ENCODE measurements around the gene HIVEP3. TPM values are rescaled to one million over a fixed set of nuclear protein-coding genes. Genes with fewer than 3 reads are reported as not detected.

HIVEP3 gene
- total RNA-seq, 1 experiment from 2014 or later: 6.0 TPM

DNA sequence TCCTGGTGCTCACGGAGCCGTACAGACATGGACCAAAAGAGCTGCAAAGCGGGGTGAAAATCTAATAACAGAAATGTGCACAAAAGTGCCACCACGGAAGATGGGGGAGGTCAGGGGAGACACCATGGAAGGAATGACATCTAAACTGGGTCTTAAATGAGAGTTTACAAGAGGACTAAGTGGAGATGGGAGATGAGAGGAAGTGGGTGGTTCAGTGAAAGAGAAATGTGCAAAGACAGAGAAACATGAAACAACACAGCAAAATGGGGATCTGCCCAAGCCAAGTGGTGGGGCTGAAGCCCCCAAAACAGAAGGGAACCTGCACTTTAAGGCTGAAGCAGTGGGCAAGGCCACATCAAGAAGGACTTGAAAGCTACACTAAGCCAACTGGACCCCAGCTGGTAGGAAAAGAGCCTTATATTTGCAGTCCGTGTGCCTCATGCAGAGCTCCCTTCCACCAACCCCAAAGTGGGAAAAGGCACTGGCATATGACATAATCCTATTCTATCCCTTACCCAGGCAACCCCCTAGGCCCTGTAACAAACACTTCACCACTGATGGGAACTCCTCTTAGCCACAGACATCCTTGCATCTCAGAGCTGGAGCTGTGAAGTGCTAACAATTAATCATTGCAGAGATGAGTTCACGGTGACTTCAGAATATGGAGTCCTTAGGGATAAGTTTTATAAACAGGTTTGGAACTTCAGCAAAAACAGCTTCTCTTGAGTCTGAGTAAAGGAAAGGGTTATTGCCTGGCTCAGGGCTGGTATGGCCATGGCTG, 235.7 kb downstream of the HIVEP3 start:
- TF ChIP-seq, protein P1, sequence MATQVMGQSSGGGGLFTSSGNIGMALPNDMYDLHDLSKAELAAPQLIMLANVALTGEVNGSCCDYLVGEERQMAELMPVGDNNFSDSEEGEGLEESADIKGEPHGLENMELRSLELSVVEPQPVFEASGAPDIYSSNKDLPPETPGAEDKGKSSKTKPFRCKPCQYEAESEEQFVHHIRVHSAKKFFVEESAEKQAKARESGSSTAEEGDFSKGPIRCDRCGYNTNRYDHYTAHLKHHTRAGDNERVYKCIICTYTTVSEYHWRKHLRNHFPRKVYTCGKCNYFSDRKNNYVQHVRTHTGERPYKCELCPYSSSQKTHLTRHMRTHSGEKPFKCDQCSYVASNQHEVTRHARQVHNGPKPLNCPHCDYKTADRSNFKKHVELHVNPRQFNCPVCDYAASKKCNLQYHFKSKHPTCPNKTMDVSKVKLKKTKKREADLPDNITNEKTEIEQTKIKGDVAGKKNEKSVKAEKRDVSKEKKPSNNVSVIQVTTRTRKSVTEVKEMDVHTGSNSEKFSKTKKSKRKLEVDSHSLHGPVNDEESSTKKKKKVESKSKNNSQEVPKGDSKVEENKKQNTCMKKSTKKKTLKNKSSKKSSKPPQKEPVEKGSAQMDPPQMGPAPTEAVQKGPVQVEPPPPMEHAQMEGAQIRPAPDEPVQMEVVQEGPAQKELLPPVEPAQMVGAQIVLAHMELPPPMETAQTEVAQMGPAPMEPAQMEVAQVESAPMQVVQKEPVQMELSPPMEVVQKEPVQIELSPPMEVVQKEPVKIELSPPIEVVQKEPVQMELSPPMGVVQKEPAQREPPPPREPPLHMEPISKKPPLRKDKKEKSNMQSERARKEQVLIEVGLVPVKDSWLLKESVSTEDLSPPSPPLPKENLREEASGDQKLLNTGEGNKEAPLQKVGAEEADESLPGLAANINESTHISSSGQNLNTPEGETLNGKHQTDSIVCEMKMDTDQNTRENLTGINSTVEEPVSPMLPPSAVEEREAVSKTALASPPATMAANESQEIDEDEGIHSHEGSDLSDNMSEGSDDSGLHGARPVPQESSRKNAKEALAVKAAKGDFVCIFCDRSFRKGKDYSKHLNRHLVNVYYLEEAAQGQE (IDR thresholded peaks at IDR 0.05; ENCODE audit: insufficient read depth in 1 of 2, low read depth in 2 of 2, low read length in 1 of 2): no peak
- TF ChIP-seq TCF7L2 (IDR thresholded peaks at IDR 0.05; ENCODE audit: low read depth, low read length) (no peak), SIN3A (IDR thresholded peaks at IDR 0.05; ENCODE audit: borderline replicate concordance, insufficient read depth, low read depth, low read length) (no peak), POLR2AphosphoS5 (IDR thresholded peaks at IDR 0.05; ENCODE audit: low read depth, low read length) (no peak)
- TF ChIP-seq, protein P2, sequence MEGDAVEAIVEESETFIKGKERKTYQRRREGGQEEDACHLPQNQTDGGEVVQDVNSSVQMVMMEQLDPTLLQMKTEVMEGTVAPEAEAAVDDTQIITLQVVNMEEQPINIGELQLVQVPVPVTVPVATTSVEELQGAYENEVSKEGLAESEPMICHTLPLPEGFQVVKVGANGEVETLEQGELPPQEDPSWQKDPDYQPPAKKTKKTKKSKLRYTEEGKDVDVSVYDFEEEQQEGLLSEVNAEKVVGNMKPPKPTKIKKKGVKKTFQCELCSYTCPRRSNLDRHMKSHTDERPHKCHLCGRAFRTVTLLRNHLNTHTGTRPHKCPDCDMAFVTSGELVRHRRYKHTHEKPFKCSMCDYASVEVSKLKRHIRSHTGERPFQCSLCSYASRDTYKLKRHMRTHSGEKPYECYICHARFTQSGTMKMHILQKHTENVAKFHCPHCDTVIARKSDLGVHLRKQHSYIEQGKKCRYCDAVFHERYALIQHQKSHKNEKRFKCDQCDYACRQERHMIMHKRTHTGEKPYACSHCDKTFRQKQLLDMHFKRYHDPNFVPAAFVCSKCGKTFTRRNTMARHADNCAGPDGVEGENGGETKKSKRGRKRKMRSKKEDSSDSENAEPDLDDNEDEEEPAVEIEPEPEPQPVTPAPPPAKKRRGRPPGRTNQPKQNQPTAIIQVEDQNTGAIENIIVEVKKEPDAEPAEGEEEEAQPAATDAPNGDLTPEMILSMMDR (IDR thresholded peaks at IDR 0.05): no peak
- no peaks in the 10 kb centered on the region for H3K36me3 ChIP-seq (ENCODE audit: control insufficient read depth, insufficient read depth, low read length)
- no peak overlapping the region for H3K4me3 ChIP-seq (ENCODE audit: low read depth in 2 of 2, low read length in 2 of 2)
- H3K27ac ChIP-seq (ENCODE audit: low read length): no peak overlapping the region
- no peaks in the 10 kb centered on the region for H3K4me1 ChIP-seq (ENCODE audit: control insufficient read depth, insufficient read depth, low read length)
- POLR2A ChIA-PET: interaction anchor here (0.6 kb wide), 1 partner anchor 267 kb away, joined by 7 read pairs; no protein-coding TSS in a partner anchor
- in situ Hi-C loops (cut with HindIII; ENCODE audit: low pct_unique_long_range_greater_than_20kb, low sequenced_read_pairs) (no loop called here), intact Hi-C loops (cut with micrococcal nuclease; ENCODE audit: unreplicated experiment) (no loop called here)
- no peaks in the 10 kb centered on the region for H3K9me3 ChIP-seq (ENCODE audit: control insufficient read depth, insufficient read depth, low read depth, low read length)
- no peaks in the 10 kb centered on the region for H3K27me3 ChIP-seq (ENCODE audit: control insufficient read depth, insufficient read depth, low read length)
- no peak for DNase-seq (ENCODE audit: low read depth, low spot score)
- BruUV-seq (replicated peaks): no TSS peak
- ATAC-seq: no peak
- CTCF ChIA-PET: no interaction called here

DNA sequence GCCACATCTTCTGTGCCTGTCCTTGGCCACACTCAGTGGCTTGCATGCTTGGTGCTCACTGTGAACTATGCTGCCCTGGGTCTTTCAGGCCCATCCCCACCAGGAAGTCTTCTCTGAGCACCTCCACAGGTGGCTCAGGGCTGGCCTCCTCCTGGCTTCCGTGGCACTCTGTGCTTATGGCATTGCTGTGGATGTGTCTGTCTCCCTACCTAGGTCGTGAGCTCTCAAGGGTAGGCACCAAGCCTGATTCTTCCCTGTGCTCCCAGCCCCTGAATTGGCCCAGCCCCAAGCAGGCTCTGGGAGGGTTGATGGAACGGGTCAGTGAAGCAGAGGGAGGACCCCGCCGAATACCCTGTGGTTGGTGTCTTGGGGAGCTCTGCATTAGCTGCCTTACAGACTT, 236.6 kb downstream of the HIVEP3 start:
- ChIA-PET POLR2A (interaction anchor here (0.6 kb wide), 1 partner anchor 266 kb away, joined by 7 read pairs; no protein-coding TSS in a partner anchor), CTCF (no interaction called here)
- intact Hi-C loops (cut with micrococcal nuclease; ENCODE audit: unreplicated experiment) (no loop called here), in situ Hi-C loops (cut with HindIII; ENCODE audit: low pct_unique_long_range_greater_than_20kb, low sequenced_read_pairs) (no loop called here)
- no peak overlapping the region for H3K4me3 ChIP-seq (ENCODE audit: low read depth in 2 of 2, low read length in 2 of 2)
- no peaks in the 10 kb centered on the region for H3K27me3 ChIP-seq (ENCODE audit: control insufficient read depth, insufficient read depth, low read length)
- H3K36me3 ChIP-seq (ENCODE audit: control insufficient read depth, insufficient read depth, low read length): no peaks in the 10 kb centered on the region
- ATAC-seq (no peak), DNase-seq (ENCODE audit: low read depth, low spot score) (no peak)
- H3K27ac ChIP-seq (ENCODE audit: low read length): no peak overlapping the region
- TF ChIP-seq, protein P2 (IDR thresholded peaks at IDR 0.05): no peak
- TF ChIP-seq SIN3A (IDR thresholded peaks at IDR 0.05; ENCODE audit: borderline replicate concordance, insufficient read depth, low read depth, low read length) (no peak), POLR2AphosphoS5 (IDR thresholded peaks at IDR 0.05; ENCODE audit: low read depth, low read length) (no peak), TCF7L2 (IDR thresholded peaks at IDR 0.05; ENCODE audit: low read depth, low read length) (no peak)
- TF ChIP-seq, protein P1 (IDR thresholded peaks at IDR 0.05; ENCODE audit: insufficient read depth in 1 of 2, low read depth in 2 of 2, low read length in 1 of 2): no peak
- no peaks in the 10 kb centered on the region for H3K4me1 ChIP-seq (ENCODE audit: control insufficient read depth, insufficient read depth, low read length)
- no TSS peak for BruUV-seq (replicated peaks)
- H3K9me3 ChIP-seq (ENCODE audit: control insufficient read depth, insufficient read depth, low read depth, low read length): no peaks in the 10 kb centered on the region

Measured in Panc1 (cell line).